ENCODE data around the gene H2BW2. TPM values are rescaled to one million over a fixed set of nuclear protein-coding genes. Genes with fewer than 3 reads are reported as not detected.
"Not testable (repeated sequence)": the region's sequence is repeated elsewhere in the genome, so short reads cannot be mapped to it uniquely, and the experiment has no call there.

The H2BW2 gene
- total and polyA plus RNA-seq, 12 donors: not detected

DNA sequence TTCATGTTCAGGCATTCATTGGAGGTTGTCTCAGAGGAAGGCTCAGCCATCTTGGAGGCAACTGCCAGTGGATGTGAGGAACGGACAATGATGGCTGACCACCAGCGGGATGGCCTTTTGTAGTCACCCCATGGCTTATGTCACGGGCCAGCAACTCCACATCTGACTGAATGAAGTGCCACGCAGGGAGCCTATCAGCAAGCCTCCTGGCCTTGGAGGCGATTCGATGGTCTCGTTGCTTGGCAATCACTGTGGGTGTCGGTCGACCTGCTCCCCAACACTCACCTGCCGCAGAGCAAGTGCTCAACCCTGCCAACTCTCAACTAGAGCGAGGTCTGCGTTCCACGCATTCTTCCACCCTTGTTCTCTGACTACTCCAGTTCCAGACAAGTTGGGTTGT, 7.4 kb downstream of the H2BW2 start:
- TF ChIP-seq, protein P1, sequence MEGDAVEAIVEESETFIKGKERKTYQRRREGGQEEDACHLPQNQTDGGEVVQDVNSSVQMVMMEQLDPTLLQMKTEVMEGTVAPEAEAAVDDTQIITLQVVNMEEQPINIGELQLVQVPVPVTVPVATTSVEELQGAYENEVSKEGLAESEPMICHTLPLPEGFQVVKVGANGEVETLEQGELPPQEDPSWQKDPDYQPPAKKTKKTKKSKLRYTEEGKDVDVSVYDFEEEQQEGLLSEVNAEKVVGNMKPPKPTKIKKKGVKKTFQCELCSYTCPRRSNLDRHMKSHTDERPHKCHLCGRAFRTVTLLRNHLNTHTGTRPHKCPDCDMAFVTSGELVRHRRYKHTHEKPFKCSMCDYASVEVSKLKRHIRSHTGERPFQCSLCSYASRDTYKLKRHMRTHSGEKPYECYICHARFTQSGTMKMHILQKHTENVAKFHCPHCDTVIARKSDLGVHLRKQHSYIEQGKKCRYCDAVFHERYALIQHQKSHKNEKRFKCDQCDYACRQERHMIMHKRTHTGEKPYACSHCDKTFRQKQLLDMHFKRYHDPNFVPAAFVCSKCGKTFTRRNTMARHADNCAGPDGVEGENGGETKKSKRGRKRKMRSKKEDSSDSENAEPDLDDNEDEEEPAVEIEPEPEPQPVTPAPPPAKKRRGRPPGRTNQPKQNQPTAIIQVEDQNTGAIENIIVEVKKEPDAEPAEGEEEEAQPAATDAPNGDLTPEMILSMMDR (IDR thresholded peaks at IDR 0.05): no peak
- H3K27ac ChIP-seq: no peak overlapping the region

DNA sequence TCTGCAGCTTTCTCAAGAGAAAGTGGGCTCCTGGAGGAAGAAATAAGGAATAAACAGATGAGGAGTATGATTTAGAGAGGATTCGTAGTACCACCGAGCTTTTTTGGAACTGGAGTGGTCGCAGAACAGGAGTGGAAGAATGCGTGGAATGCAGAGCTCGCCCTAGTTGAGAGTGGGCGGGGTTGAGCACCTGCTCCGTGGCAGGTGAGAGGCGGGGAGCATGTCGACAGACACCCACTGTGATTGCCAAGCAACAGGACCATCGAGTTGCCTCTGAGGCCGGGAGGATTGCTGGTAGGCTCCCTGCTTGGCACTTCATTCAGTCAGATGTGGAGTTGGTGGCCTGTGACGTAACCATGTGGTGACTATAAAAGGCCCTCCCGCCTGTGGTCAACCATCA, 15.2 kb downstream of the H2BW2 start:
- H3K27me3 ChIP-seq; H3K36me3 ChIP-seq; H3K4me3 ChIP-seq; H3K4me1 ChIP-seq; H3K9me3 ChIP-seq; DNase-seq; intact Hi-C loops (cut with DNase I); ATAC-seq; H3K27ac ChIP-seq: not testable (repeated sequence)
- no CpG with 5 or more reads among the region's 13 CpGs for WGBS, 2 donors

More for the DNA sequence above, 7.4 kb downstream of the H2BW2 start:
- no peak overlapping the region for H3K4me3 ChIP-seq
- H3K27me3 ChIP-seq: peaks cover 0 to 55% (median 0%) of the 10 kb centered on the region in 7 donors
- WGBS, 2 donors: 95 to 98% methylated on average over 13 of the region's 13 CpGs
- H3K36me3 ChIP-seq: no peaks in the 10 kb centered on the region
- no peak for ATAC-seq
- peaks cover 0 to 5% (median 0%) of the 10 kb centered on the region in 11 donors for H3K9me3 ChIP-seq
- intact Hi-C loops (cut with DNase I): no loop called here
- DNase-seq: no peak
- no peaks in the 10 kb centered on the region for H3K4me1 ChIP-seq

DNA sequence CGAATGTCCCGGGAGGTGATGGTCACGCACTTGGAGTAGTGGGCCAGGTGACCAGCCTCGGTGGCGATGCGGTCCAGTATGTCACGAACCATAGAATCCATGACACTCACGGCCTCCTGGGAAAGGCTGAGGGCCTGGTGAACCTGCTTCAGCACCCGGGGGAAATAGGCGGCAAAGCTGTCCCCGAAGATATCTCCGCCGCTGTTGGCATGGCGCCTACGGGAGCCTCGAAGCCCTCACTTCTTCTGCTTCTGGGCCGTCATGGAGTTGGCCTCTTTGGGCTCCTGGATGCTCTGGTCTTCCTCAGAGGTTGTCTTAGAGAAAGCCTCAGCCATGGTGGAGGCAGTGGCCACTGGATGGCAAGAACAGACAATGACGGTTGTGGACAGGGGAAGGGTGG, 22.9 kb downstream of the H2BW2 start:
- H3K27ac ChIP-seq; H3K9me3 ChIP-seq; intact Hi-C loops (cut with DNase I); H3K4me1 ChIP-seq; H3K27me3 ChIP-seq; H3K4me3 ChIP-seq; ATAC-seq; H3K36me3 ChIP-seq; DNase-seq: not testable (repeated sequence)
- WGBS, 2 donors: 92 to 100% methylated on average over 2 to 9 of the region's 18 CpGs

DNA sequence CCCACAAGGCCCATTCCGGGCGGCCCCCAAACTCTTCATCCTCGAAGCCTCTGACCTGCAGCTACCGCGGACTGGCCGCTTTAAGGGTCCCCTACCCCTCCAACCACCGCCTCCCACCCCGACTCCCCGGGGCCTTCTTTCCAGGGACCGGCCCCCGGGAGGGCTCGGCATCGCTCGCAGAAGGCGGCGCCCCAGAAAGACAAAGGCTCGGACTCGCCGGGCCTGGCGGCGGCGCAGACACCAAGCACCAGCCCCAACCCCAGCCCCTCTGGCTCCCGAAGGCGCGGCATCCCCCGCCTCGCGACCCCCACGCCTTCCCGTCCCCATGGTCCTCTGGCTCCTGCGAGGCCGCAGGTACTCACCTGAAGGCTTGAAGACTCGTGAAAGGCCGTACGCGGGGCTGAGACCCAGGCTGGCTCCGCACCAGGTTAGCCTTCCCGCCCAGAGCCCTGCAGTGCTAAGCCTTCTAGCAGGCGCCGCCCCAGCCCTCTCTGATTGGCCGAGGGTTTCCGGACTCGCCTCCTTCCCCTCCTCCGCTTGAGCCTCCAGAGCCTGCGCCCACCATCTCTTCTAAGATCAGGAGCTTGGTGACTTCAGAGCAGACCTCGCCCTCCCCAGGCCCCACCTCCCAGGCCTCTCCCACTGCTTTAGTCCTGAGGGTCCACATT, 36.2 kb downstream of the H2BW2 start, which contains the start of gene TMSB15C:
TMSB15C (minus strand) TSS at position 459 of the 668 bp plus-strand sequence.
- H3K27ac ChIP-seq; DNase-seq; H3K9me3 ChIP-seq; intact Hi-C loops (cut with DNase I); H3K4me1 ChIP-seq; H3K36me3 ChIP-seq; H3K4me3 ChIP-seq; H3K27me3 ChIP-seq: not testable (repeated sequence)
- ATAC-seq: peak in 7 of 8 donors; percentile 75 to 93 (median 90)
- no CpG with 5 or more reads among the region's 46 CpGs for WGBS, 2 donors

DNA sequence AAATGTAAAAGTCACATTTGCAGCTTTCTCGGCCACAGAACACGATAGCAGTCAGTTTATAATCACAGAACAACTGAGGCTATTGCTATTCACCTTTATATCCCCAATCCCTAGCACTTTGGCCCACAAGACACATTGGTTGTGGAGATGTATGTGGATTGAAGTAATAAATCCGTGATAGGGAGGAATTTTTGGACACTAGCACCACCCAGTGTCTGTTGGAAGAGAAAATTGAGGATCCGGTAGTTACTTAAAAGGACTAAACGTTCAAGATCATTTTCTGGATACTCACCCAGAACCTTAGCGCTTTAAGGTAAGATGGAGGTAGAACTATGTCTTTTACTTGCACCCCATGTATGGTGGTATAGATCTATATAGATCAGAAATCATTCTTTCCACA, 38.1 kb downstream of the H2BW2 start:
- DNase-seq; H3K4me1 ChIP-seq; H3K27ac ChIP-seq; H3K4me3 ChIP-seq; H3K27me3 ChIP-seq; intact Hi-C loops (cut with DNase I); H3K36me3 ChIP-seq; ATAC-seq; H3K9me3 ChIP-seq: not testable (repeated sequence)
- no CpG with 5 or more reads among the region's 6 CpGs for WGBS, 2 donors

DNA sequence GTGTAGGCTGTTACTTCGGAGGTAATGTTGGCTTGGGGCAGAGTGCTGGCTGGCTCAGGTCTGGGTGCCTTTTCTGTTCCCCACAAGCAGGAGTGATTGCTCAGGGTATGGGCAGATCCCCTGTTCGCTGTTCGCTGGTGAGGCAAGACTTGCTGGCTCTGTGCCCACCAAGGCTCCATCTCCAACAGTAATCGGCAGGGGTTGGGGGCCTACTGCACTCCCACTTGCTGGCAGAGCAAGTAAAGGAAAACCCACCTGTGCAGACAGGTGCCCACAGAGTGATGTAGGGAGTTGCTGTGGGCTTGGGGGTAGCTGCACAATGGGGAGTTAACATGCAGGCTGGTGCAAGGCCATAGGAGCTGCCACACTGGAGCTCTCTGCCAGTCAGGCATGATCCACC, 44.3 kb downstream of the H2BW2 start:
- H3K4me3 ChIP-seq: no peak overlapping the region
- peaks cover 0 to 30% (median 0%) of the 10 kb centered on the region in 7 donors for H3K27me3 ChIP-seq
- no peaks in the 10 kb centered on the region for H3K9me3 ChIP-seq
- WGBS, 2 donors: 63 to 86% methylated on average over 4 of the region's 4 CpGs
- DNase-seq: no peak
- no peaks in the 10 kb centered on the region for H3K4me1 ChIP-seq
- H3K36me3 ChIP-seq: no peaks in the 10 kb centered on the region
- no peak for ATAC-seq
- TF ChIP-seq, protein P1 (IDR thresholded peaks at IDR 0.05): no peak
- H3K27ac ChIP-seq: no peak overlapping the region
- intact Hi-C loops (cut with DNase I): no loop called here

Measured in heart right ventricle (tissue), 16 donors.